ENCODE results near the gene KRT86. TPM values are rescaled to one million over a fixed set of nuclear protein-coding genes. Genes with fewer than 3 reads are reported as not detected.

Gene KRT86
- total and polyA plus RNA-seq, 9 of the 15 experiments (the other 6 are each of a cell fraction or from before 2014, with no cell fraction given), result not detected

DNA sequence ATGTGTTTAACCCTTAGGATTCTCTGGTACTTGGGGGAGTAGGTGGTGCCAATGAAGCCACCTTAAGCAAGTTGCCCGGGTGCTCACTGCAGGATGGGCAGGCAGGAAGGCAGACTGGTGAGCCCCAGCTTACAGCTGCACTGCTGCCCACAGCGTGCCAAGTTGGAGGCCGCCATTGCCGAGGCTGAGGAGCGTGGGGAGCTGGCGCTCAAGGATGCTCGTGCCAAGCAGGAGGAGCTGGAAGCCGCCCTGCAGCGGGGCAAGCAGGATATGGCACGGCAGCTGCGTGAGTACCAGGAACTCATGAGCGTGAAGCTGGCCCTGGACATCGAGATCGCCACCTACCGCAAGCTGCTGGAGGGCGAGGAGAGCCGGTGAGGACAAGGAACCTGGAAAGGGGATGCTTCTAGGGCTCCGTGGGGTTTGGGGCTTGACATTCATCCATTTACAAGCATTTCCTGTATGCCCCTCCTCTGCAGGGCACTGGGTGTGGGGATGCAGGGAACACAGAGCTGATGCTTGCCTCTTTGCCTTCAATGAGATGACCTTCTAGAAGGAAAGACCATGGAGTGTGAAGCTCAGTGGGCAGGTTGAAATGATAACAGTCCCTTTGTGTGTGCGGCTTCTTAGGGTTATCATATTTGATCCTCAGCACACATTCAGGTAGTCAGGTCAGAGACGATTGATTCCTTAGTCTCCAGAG lies 29.0 kb upstream of the KRT86 start:
- intact Hi-C loops (cut with micrococcal nuclease) (no loop called here), in situ Hi-C loops (cut with MboI) (no loop called here)
- H3K27me3 ChIP-seq (ENCODE audit: control insufficient read depth in 2 of 2, insufficient read depth in 2 of 2, low read length in 2 of 2), result peaks cover 12 to 72% of the 10 kb centered on the region in 2 experiments
- ChIA-PET CTCF (ENCODE audit: low intra/inter-chr PET ratio) (no interaction called here), POLR2A (interaction anchor here (0.9 to 1.1 kb wide), 2 partner anchors 16 to 150 kb away, joined by 3 to 4 read pairs; no protein-coding TSS in a partner anchor)
- TF ChIP-seq NELFE (IDR thresholded peaks at IDR 0.05; ENCODE audit: insufficient read depth, insufficient read length) (no peak), NR2C1 (IDR thresholded peaks at IDR 0.05) (no peak), NR2C1 (tag; IDR thresholded peaks at IDR 0.05) (no peak), HMG20B (CRISPR knock-in tag; IDR thresholded peaks at IDR 0.05) (no peak), MXI1 (IDR thresholded peaks at IDR 0.05; ENCODE audit: low read depth, low read length) (no peak), RBM22 (IDR thresholded peaks at IDR 0.05; ENCODE audit: low read depth, low read length, poor library complexity, severe bottlenecking) (no peak), KDM5B (IDR thresholded peaks at IDR 0.05; ENCODE audit: insufficient replicate concordance, low read depth, low read length) (no peak), CBX2 (IDR thresholded peaks at IDR 0.05; ENCODE audit: insufficient read depth, low read length, poor library complexity, severe bottlenecking) (no peak), NFE2L1 (tag; IDR thresholded peaks at IDR 0.05; ENCODE audit: borderline replicate concordance, low read depth) (no peak)
- TF ChIP-seq, protein P1, sequence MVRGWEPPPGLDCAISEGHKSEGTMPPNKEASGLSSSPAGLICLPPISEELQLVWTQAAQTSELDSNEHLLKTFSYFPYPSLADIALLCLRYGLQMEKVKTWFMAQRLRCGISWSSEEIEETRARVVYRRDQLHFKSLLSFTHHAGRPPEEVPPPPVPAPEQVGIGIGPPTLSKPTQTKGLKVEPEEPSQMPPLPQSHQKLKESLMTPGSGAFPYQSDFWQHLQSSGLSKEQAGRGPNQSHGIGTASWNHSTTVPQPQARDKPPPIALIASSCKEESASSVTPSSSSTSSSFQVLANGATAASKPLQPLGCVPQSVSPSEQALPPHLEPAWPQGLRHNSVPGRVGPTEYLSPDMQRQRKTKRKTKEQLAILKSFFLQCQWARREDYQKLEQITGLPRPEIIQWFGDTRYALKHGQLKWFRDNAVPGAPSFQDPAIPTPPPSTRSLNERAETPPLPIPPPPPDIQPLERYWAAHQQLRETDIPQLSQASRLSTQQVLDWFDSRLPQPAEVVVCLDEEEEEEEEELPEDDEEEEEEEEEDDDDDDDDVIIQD (CRISPR knock-in tag; IDR thresholded peaks at IDR 0.05), result no peak
- no peak for ATAC-seq
- no peaks in the 10 kb centered on the region for H3K36me3 ChIP-seq (ENCODE audit: control insufficient read depth, insufficient read depth, low read length)
- H3K9ac ChIP-seq (ENCODE audit: insufficient read depth in 1 of 2, low read depth in 2 of 2, low read length in 2 of 2), result no peak overlapping the region
- no peak for FAIRE-seq
- no peak overlapping the region for H3K4me2 ChIP-seq (ENCODE audit: insufficient read depth, low read length)
- no peaks in the 10 kb centered on the region for H3K79me2 ChIP-seq (ENCODE audit: control insufficient read depth, insufficient read depth, low read length)
- H3K4me3 ChIP-seq, result no peak overlapping the region
- H3K4me1 ChIP-seq (replicated peaks in 1 of 2; ENCODE audit: control insufficient read depth in 2 of 2, insufficient read depth in 2 of 2, low read length in 2 of 2), result no peaks in the 10 kb centered on the region
- no peak for DNase-seq (ENCODE audit: extremely low read depth in 1 of 4, low spot score in 3 of 4)
- WGBS (ENCODE audit: insufficient coverage, low coverage, missing lambda C conversion rate), result 2% methylated on average over 19 of the region's 20 CpGs
- H4K20me1 ChIP-seq (replicated peaks; ENCODE audit: control insufficient read depth, insufficient read depth, low read length), result 0 out of 2 replicates have a peak, but pooled peaks cover 7% of the 10 kb centered on the region
- H3K9me1 ChIP-seq (ENCODE audit: control insufficient read depth, insufficient read depth, low read length), result no peaks in the 10 kb centered on the region
- H3K9me3 ChIP-seq (replicated peaks; ENCODE audit: control insufficient read depth, insufficient read depth, low read depth, low read length), result no peaks in the 10 kb centered on the region
- no peak overlapping the region for H3K27ac ChIP-seq (ENCODE audit: extremely low read depth, low read depth, low read length)
- no TSS peak for BruUV-seq (replicated peaks)
- H2AFZ ChIP-seq (ENCODE audit: low read depth, low read length), result no peak overlapping the region
